Mesendoderm (in vitro differentiated cells): Measurements from ENCODE around the gene NUMBL.

Source experiments
- DNase-seq: peaks from one replicate; pipeline ENCODE4 v3.0.0; 2013
- H2AK5ac ChIP-seq: 2 replicates; pipeline ENCODE4 v1.6.1; 2013; ENCODE audit warnings: low read length, inconsistent platforms
- H2BK120ac ChIP-seq: 2 replicates; pipeline ENCODE4 v1.6.1; 2013; ENCODE audit warnings: low read depth, mild to moderate bottlenecking, low read length, moderate library complexity, mixed read lengths
- H2BK15ac ChIP-seq: replicated peaks from 2 replicates; pipeline ENCODE4 v1.6.1; 2013; ENCODE audit warnings: low read depth, mild to moderate bottlenecking, moderate library complexity
- H2BK5ac ChIP-seq: 2 replicates; pipeline ENCODE4 v1.6.1; 2013; ENCODE audit warnings: low read length, inconsistent platforms
- H3K18ac ChIP-seq: 2 replicates; pipeline ENCODE4 v1.6.1; 2013; ENCODE audit warnings: mild to moderate bottlenecking, low read length, mixed read lengths
- H3K23ac ChIP-seq: one replicate; pipeline ENCODE4 v1.6.1; 2013; ENCODE audit warnings: low read length
- H3K27ac ChIP-seq: 2 replicates; pipeline ENCODE4 v1.5.1; 2013; ENCODE audit warnings: low read depth, mild to moderate bottlenecking, inconsistent platforms, low read length, moderate library complexity
- H3K27me3 ChIP-seq: 2 replicates; pipeline ENCODE4 v1.6.1; 2013; ENCODE audit warnings: low read length, control low read depth, mild to moderate bottlenecking, inconsistent platforms; ENCODE audit not compliant: insufficient read depth, poor library complexity
- H3K36me3 ChIP-seq: 2 replicates; pipeline ENCODE4 v1.6.1; 2013; ENCODE audit warnings: low read length, inconsistent platforms; ENCODE audit not compliant: control insufficient read depth, insufficient read depth
- H3K4ac ChIP-seq: one replicate; pipeline ENCODE4 v1.6.1; 2013; ENCODE audit warnings: low read depth, mild to moderate bottlenecking, low read length, moderate library complexity
- H3K4me1 ChIP-seq: 2 replicates; pipeline ENCODE4 v1.6.1; 2013; ENCODE audit warnings: low read depth, low read length, inconsistent platforms; ENCODE audit not compliant: control insufficient read depth
- H3K4me2 ChIP-seq: 2 replicates; pipeline ENCODE4 v1.6.1; 2013; ENCODE audit warnings: low read length
- H3K4me3 ChIP-seq: 2 replicates; pipeline ENCODE4 v1.5.1; 2013; ENCODE audit warnings: mild to moderate bottlenecking, low read length
- H3K56ac ChIP-seq: one replicate; pipeline ENCODE4 v1.6.1; 2013; ENCODE audit warnings: low read length
- H3K79me1 ChIP-seq: 2 replicates; pipeline ENCODE4 v1.6.1; 2013; ENCODE audit warnings: low read length, inconsistent platforms
- H3K79me2 ChIP-seq: 2 replicates; pipeline ENCODE4 v1.6.1; 2013; ENCODE audit warnings: mild to moderate bottlenecking, low read length; ENCODE audit not compliant: control insufficient read depth, insufficient read depth
- H3K9ac ChIP-seq: 2 replicates; pipeline ENCODE4 v1.6.1; 2013; ENCODE audit warnings: low read length, inconsistent platforms
- H4K5ac ChIP-seq: one replicate; pipeline ENCODE4 v1.6.1; 2013; ENCODE audit warnings: low read length
- H4K8ac ChIP-seq: one replicate; pipeline ENCODE4 v1.6.1; 2013; ENCODE audit warnings: low read depth, mild to moderate bottlenecking, control low read depth, low read length, moderate library complexity
- WGBS: extraction: QIAGEN DNeasy Blood & Tissue Kit; methylation state at CpG from one replicate; pipeline ENCODE4 v1.1.7; 2013; ENCODE audit warnings: low lambda C conversion rate, missing lambda C conversion rate; ENCODE audit not compliant: insufficient coverage; ENCODE audit errors: extremely low coverage; 5-methylcytosine and 5-hydroxymethylcytosine counted together

The NUMBL gene

GRCh38 chr19:40682431-40682964, 8.0 kb downstream of the NUMBL start:
- Histone ChIP-seq H3K79me2 (no peaks in the 10 kb centered on the region), H3K36me3 (peaks cover 8% of the 10 kb centered on the region)

GRCh38 chr19:40681039-40681438, 9.4 kb downstream of the NUMBL start:
- Histone ChIP-seq H3K9ac (no peak overlapping the region), H4K8ac (no peak overlapping the region), H3K4me3 (no peak overlapping the region), H3K36me3 (peaks cover 8% of the 10 kb centered on the region), H3K4me1 (no peaks in the 10 kb centered on the region), H2BK15ac (no peak overlapping the region), H3K4ac (no peak overlapping the region), H3K79me2 (no peaks in the 10 kb centered on the region), H3K56ac (no peak overlapping the region), H3K27ac (no peak overlapping the region), H3K79me1 (no peaks in the 10 kb centered on the region), H3K23ac (no peak overlapping the region), H2BK120ac (no peak overlapping the region), H3K18ac (no peak overlapping the region), H4K5ac (no peak overlapping the region), H2BK5ac (no peak overlapping the region), H2AK5ac (no peak overlapping the region), H3K27me3 (no peaks in the 10 kb centered on the region), H3K4me2 (no peak overlapping the region)
- WGBS: no CpG with 5 or more reads among the region's 4 CpGs
- DNase-seq: no peak

More at GRCh38 chr19:40682431-40682964, 8.0 kb downstream of the NUMBL start:
- H2BK120ac ChIP-seq: no peak overlapping the region
- no peak overlapping the region for H3K4me2 ChIP-seq
- H3K23ac ChIP-seq: no peak overlapping the region
- H4K8ac ChIP-seq: no peak overlapping the region
- no peak overlapping the region for H3K56ac ChIP-seq
- no peak for DNase-seq
- no peak overlapping the region for H3K18ac ChIP-seq
- H3K79me1 ChIP-seq: no peaks in the 10 kb centered on the region
- no CpG with 5 or more reads among the region's 18 CpGs for WGBS
- H3K4me3 ChIP-seq: no peak overlapping the region
- no peak overlapping the region for H3K4ac ChIP-seq
- H3K9ac ChIP-seq: no peak overlapping the region
- H3K27ac ChIP-seq: no peak overlapping the region
- H2BK5ac ChIP-seq: no peak overlapping the region
- no peak overlapping the region for H2BK15ac ChIP-seq
- no peaks in the 10 kb centered on the region for H3K4me1 ChIP-seq
- no peaks in the 10 kb centered on the region for H3K27me3 ChIP-seq
- H4K5ac ChIP-seq: no peak overlapping the region
- no peak overlapping the region for H2AK5ac ChIP-seq

- Histone ChIP-seq H2BK15ac (no peak overlapping the region), H2BK5ac (no peak overlapping the region), H3K27ac (no peak overlapping the region), H3K4me1 (no peaks in the 10 kb centered on the region), H3K79me2 (no peaks in the 10 kb centered on the region), H3K27me3 (no peaks in the 10 kb centered on the region), H3K18ac (no peak overlapping the region), H3K4me2 (no peak overlapping the region), H3K36me3 (peaks cover 10% of the 10 kb centered on the region), H2BK120ac (no peak overlapping the region), H4K5ac (no peak overlapping the region), H3K9ac (no peak overlapping the region), H3K79me1 (no peaks in the 10 kb centered on the region), H4K8ac (no peak overlapping the region), H3K4me3 (no peak overlapping the region), H3K4ac (no peak overlapping the region), H3K23ac (no peak overlapping the region), H2AK5ac (no peak overlapping the region), H3K56ac (no peak overlapping the region)
- no CpG with 5 or more reads among the region's 23 CpGs for WGBS
- no peak for DNase-seq
These were observed 13.3 kb downstream of the NUMBL start for GRCh38 chr19:40677156-40677555.

- Histone ChIP-seq H3K9ac (no peak overlapping the region), H3K27me3 (no peaks in the 10 kb centered on the region), H3K4me1 (no peaks in the 10 kb centered on the region), H3K4ac (no peak overlapping the region), H3K18ac (no peak overlapping the region), H2AK5ac (no peak overlapping the region), H2BK15ac (no peak overlapping the region), H3K27ac (no peak overlapping the region), H4K5ac (no peak overlapping the region), H4K8ac (no peak overlapping the region), H3K4me3 (no peak overlapping the region), H3K23ac (no peak overlapping the region), H3K36me3 (peaks cover 17% of the 10 kb centered on the region), H3K56ac (no peak overlapping the region), H3K79me2 (no peaks in the 10 kb centered on the region), H3K4me2 (no peak overlapping the region), H2BK120ac (no peak overlapping the region), H3K79me1 (no peaks in the 10 kb centered on the region), H2BK5ac (no peak overlapping the region)
- WGBS: no CpG with 5 or more reads among the region's 3 CpGs
- DNase-seq: no peak
These were observed 16.2 kb downstream of the NUMBL start for GRCh38 chr19:40674291-40674690.

GRCh38 chr19:40673397-40673796, 17.1 kb downstream of the NUMBL start:
- H3K9ac ChIP-seq: no peak overlapping the region
- no peak overlapping the region for H2AK5ac ChIP-seq
- no peak overlapping the region for H3K4me2 ChIP-seq
- no peak overlapping the region for H3K4me3 ChIP-seq
- H3K36me3 ChIP-seq: peaks cover 21% of the 10 kb centered on the region
- no peak overlapping the region for H3K18ac ChIP-seq
- H2BK120ac ChIP-seq: no peak overlapping the region
- no peak overlapping the region for H4K5ac ChIP-seq
- no peak overlapping the region for H3K23ac ChIP-seq
- no peaks in the 10 kb centered on the region for H3K79me2 ChIP-seq
- no peak overlapping the region for H3K27ac ChIP-seq
- no peak overlapping the region for H2BK15ac ChIP-seq
- H3K56ac ChIP-seq: no peak overlapping the region
- WGBS: no CpG with 5 or more reads among the region's 11 CpGs
- H3K27me3 ChIP-seq: no peaks in the 10 kb centered on the region
- no peaks in the 10 kb centered on the region for H3K4me1 ChIP-seq
- no peak for DNase-seq
- H2BK5ac ChIP-seq: no peak overlapping the region
- no peak overlapping the region for H4K8ac ChIP-seq
- H3K79me1 ChIP-seq: no peaks in the 10 kb centered on the region
- H3K4ac ChIP-seq: no peak overlapping the region

- no peak for DNase-seq
- H3K27ac ChIP-seq: no peak overlapping the region
- H3K79me2 ChIP-seq: no peaks in the 10 kb centered on the region
- H3K79me1 ChIP-seq: no peaks in the 10 kb centered on the region
- H3K27me3 ChIP-seq: no peaks in the 10 kb centered on the region
- no peaks in the 10 kb centered on the region for H3K4me1 ChIP-seq
- H3K4me3 ChIP-seq: no peak overlapping the region
- H2BK120ac ChIP-seq: no peak overlapping the region
- no peak overlapping the region for H4K5ac ChIP-seq
- H2BK5ac ChIP-seq: no peak overlapping the region
- no peak overlapping the region for H3K18ac ChIP-seq
- H3K56ac ChIP-seq: no peak overlapping the region
- H3K23ac ChIP-seq: no peak overlapping the region
- no peak overlapping the region for H4K8ac ChIP-seq
- no peak overlapping the region for H3K4ac ChIP-seq
- no CpG with 5 or more reads among the region's 7 CpGs for WGBS
- no peak overlapping the region for H3K4me2 ChIP-seq
- peaks cover 23% of the 10 kb centered on the region for H3K36me3 ChIP-seq
- H2AK5ac ChIP-seq: no peak overlapping the region
- no peak overlapping the region for H3K9ac ChIP-seq
- H2BK15ac ChIP-seq: no peak overlapping the region
These were observed 17.7 kb downstream of the NUMBL start for GRCh38 chr19:40672573-40673299.
